HL-60 (cell line): ENCODE data around the gene PLA2G4B.

Experiments
- DNase-seq, 2 experiments: peaks; one replicate each; pipeline ENCODE4 v3.0.0-alpha.2; 2010 to 2020; ENCODE audit warnings: low read depth in 1 of 2, low spot score in 1 of 2
- H3K27ac ChIP-seq: fragments of 250-450 bp; sonication (Bioruptor Pico); replicated peaks from 2 replicates; pipeline ENCODE4 v1.5.1; 2020; ENCODE audit warnings: mild to moderate bottlenecking, moderate library complexity
- H3K27me3 ChIP-seq: fragments of 250-450 bp; sonication (Bioruptor Pico); 2 replicates; pipeline ENCODE4 v1.5.1; 2021; ENCODE audit warnings: mild to moderate bottlenecking, moderate library complexity; ENCODE audit not compliant: insufficient read depth, poor library complexity, severe bottlenecking
- H3K4me3 ChIP-seq: replicated peaks from 2 replicates; pipeline ENCODE4 v1.5.1; 2011; ENCODE audit warnings: mild to moderate bottlenecking, control low read depth, low read length; ENCODE audit not compliant: insufficient read depth
- GABPA ChIP-seq: IDR thresholded peaks from 2 replicates; pipeline ENCODE4 v1.6.1; 2012; ENCODE audit warnings: low read depth
- POLR2AphosphoS5 ChIP-seq: IDR thresholded peaks from 2 replicates; pipeline ENCODE4 v1.6.1; 2012; ENCODE audit warnings: low read depth
- REST ChIP-seq: IDR thresholded peaks from 2 replicates; pipeline ENCODE4 v1.6.1; 2012; ENCODE audit warnings: low read depth; ENCODE audit not compliant: insufficient replicate concordance
- SPI1 ChIP-seq: IDR thresholded peaks from 2 replicates; pipeline ENCODE4 v1.6.1; 2012; ENCODE audit warnings: low read depth, mild to moderate bottlenecking, borderline replicate concordance
- TF ChIP-seq, protein P1 (sequence below): IDR thresholded peaks from one replicate; pipeline ENCODE4 v1.5.1; 2011; ENCODE audit warnings: low read length, control low read depth, inconsistent platforms; ENCODE audit not compliant: insufficient read depth

The PLA2G4B gene

GRCh38 chr15:41892621-41893421, 54.2 kb downstream of the PLA2G4B start:
- Histone ChIP-seq H3K27ac (no peak overlapping the region), H3K27me3 (no peaks in the 10 kb centered on the region), H3K4me3 (no peak overlapping the region)
- no peak for TF ChIP-seq REST
- TF ChIP-seq GABPA: no peak
- no peak for TF ChIP-seq SPI1
- DNase-seq: no peak

DNA sequence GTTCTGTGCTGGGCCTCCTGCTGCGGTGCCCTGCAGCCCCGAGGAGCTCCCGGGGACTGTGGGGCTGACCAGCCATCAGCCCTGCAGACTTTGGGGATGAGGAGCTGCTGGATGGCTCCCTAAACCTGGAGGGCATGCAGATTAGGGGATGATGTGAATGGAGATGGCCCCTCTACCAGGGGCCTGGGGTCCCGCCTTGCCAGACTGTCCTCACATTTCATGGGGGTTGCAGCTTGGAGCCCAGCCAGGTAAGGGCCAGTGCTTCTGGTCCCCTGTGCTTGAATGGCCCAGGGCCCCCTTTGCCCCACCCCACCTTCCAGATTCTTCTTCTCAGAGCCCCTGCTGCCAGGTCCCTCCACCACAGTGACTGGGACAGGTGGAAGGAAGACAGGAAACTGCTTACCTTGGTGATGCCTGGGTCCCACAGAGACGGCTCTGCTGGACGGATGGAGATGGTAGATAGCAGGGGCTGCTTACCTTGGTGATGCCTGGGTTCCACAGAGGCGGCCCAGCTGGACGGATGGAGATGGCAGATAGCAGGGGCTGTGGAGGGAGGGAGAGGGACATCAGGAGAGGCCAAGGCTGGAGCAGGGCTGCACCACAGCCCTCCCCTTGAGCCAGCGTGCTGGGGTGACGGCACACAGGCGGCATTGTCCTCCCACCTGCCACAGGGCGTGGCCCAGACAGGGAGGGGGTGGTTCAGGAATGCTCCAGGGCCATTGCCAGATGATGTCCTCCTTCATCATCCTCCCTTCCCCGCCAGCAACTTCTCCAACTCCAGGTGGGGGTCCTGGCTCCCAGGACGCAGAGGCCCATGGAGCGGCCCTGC, 55.0 kb downstream of the PLA2G4B start, which contains the start of gene SPTBN5:
SPTBN5 (minus strand) TSS at position 632 of the 829 bp plus-strand sequence; CDS start at position 76, 556 bp downstream.
- no peak for DNase-seq
- TF ChIP-seq, protein P1, sequence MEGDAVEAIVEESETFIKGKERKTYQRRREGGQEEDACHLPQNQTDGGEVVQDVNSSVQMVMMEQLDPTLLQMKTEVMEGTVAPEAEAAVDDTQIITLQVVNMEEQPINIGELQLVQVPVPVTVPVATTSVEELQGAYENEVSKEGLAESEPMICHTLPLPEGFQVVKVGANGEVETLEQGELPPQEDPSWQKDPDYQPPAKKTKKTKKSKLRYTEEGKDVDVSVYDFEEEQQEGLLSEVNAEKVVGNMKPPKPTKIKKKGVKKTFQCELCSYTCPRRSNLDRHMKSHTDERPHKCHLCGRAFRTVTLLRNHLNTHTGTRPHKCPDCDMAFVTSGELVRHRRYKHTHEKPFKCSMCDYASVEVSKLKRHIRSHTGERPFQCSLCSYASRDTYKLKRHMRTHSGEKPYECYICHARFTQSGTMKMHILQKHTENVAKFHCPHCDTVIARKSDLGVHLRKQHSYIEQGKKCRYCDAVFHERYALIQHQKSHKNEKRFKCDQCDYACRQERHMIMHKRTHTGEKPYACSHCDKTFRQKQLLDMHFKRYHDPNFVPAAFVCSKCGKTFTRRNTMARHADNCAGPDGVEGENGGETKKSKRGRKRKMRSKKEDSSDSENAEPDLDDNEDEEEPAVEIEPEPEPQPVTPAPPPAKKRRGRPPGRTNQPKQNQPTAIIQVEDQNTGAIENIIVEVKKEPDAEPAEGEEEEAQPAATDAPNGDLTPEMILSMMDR: no peak
- no peak for TF ChIP-seq POLR2AphosphoS5
- no peak for TF ChIP-seq REST
- TF ChIP-seq GABPA: no peak
- TF ChIP-seq SPI1: no peak
- Histone ChIP-seq H3K4me3 (no peak within 1 kb of the TSS), H3K27me3 (no peaks in the 10 kb centered on the region), H3K27ac (no peak within 1 kb of the TSS)

DNA sequence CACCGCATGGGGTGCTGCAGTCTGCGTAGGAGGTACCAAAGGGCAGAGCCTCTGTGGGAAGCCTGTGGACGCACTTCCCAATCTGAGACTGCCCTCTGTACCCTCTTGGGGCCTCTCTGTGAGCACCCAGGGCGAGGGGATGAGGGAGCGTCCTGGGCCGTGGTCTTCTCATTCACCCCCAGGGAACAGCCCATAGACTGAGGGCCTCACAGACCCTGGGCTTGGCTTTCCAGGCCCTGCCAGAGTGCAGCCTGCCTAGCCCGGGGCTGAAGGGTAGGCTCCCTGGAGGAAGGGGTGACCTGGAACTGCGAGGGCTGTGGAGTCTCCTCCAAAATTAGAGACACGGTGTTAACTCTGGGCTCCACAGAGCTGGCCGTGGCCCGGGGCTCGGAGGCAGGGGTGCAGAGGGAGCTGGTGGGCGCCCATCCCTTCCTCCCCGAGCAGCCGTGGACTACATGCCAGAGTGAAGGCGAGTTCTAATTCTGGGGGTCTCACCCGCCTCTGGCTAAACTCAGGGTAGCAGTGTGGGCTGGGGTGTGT, 55.7 kb downstream of the PLA2G4B start:
- TF ChIP-seq SPI1: no peak
- TF ChIP-seq, protein P1: no peak
- no peak overlapping the region for H3K4me3 ChIP-seq
- no peak for DNase-seq
- H3K27ac ChIP-seq: no peak overlapping the region
- no peaks in the 10 kb centered on the region for H3K27me3 ChIP-seq
